ENCODE data around the gene NR5A2. TPM values are rescaled to one million over a fixed set of nuclear protein-coding genes. Genes with fewer than 3 reads are reported as not detected.

NR5A2 gene
- total and polyA plus RNA-seq, 10 of the 15 experiments (the other 5 are each of a cell fraction or from before 2014, with no cell fraction given) = 0.02 to 0.60 (median 0.15) TPM; not detected in 1

- TF ChIP-seq ZBTB40 (IDR thresholded peaks at IDR 0.05; ENCODE audit: borderline replicate concordance) (no peak), BCL11A (IDR thresholded peaks at IDR 0.05; ENCODE audit: low read depth, low read length) (no peak), SREBF2 (IDR thresholded peaks at IDR 0.05; ENCODE audit: low read length) (no peak), PAX5 (IDR thresholded peaks at IDR 0.05; ENCODE audit: borderline replicate concordance, low read depth, low read length) (peak; percentile 91; the same call in 1 of the 2 replicates), RFX5 (IDR thresholded peaks at IDR 0.05; ENCODE audit: low read depth, low read length) (no peak), RELA (IDR thresholded peaks at IDR 0.05; ENCODE audit: borderline replicate concordance, partially characterized antibody) (no peak), PKNOX1 (IDR thresholded peaks at IDR 0.05) (no peak), NFYB (IDR thresholded peaks at IDR 0.05; ENCODE audit: insufficient read depth, low read depth, low read length) (no peak), ZNF622 (IDR thresholded peaks at IDR 0.05) (no peak), LARP7 (IDR thresholded peaks at IDR 0.05) (no peak), MTA2 (IDR thresholded peaks at IDR 0.05; ENCODE audit: low read depth) (peak; percentile 74; the same call in 1 of the 2 replicates), ATF2 (IDR thresholded peaks at IDR 0.05; ENCODE audit: low read length) (0 out of 2 replicates have a peak, but pooled peaks have one; percentile 20)
- TF ChIP-seq, protein P1, sequence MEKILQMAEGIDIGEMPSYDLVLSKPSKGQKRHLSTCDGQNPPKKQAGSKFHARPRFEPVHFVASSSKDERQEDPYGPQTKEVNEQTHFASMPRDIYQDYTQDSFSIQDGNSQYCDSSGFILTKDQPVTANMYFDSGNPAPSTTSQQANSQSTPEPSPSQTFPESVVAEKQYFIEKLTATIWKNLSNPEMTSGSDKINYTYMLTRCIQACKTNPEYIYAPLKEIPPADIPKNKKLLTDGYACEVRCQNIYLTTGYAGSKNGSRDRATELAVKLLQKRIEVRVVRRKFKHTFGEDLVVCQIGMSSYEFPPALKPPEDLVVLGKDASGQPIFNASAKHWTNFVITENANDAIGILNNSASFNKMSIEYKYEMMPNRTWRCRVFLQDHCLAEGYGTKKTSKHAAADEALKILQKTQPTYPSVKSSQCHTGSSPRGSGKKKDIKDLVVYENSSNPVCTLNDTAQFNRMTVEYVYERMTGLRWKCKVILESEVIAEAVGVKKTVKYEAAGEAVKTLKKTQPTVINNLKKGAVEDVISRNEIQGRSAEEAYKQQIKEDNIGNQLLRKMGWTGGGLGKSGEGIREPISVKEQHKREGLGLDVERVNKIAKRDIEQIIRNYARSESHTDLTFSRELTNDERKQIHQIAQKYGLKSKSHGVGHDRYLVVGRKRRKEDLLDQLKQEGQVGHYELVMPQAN (conservative IDR thresholded peaks at IDR 0.05) = no peak
- TF ChIP-seq, protein P2, sequence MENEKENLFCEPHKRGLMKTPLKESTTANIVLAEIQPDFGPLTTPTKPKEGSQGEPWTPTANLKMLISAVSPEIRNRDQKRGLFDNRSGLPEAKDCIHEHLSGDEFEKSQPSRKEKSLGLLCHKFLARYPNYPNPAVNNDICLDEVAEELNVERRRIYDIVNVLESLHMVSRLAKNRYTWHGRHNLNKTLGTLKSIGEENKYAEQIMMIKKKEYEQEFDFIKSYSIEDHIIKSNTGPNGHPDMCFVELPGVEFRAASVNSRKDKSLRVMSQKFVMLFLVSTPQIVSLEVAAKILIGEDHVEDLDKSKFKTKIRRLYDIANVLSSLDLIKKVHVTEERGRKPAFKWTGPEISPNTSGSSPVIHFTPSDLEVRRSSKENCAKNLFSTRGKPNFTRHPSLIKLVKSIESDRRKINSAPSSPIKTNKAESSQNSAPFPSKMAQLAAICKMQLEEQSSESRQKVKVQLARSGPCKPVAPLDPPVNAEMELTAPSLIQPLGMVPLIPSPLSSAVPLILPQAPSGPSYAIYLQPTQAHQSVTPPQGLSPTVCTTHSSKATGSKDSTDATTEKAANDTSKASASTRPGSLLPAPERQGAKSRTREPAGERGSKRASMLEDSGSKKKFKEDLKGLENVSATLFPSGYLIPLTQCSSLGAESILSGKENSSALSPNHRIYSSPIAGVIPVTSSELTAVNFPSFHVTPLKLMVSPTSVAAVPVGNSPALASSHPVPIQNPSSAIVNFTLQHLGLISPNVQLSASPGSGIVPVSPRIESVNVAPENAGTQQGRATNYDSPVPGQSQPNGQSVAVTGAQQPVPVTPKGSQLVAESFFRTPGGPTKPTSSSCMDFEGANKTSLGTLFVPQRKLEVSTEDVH (IDR thresholded peaks at IDR 0.05; ENCODE audit: low read depth, partially characterized antibody) = no peak
- TF ChIP-seq, protein P3, sequence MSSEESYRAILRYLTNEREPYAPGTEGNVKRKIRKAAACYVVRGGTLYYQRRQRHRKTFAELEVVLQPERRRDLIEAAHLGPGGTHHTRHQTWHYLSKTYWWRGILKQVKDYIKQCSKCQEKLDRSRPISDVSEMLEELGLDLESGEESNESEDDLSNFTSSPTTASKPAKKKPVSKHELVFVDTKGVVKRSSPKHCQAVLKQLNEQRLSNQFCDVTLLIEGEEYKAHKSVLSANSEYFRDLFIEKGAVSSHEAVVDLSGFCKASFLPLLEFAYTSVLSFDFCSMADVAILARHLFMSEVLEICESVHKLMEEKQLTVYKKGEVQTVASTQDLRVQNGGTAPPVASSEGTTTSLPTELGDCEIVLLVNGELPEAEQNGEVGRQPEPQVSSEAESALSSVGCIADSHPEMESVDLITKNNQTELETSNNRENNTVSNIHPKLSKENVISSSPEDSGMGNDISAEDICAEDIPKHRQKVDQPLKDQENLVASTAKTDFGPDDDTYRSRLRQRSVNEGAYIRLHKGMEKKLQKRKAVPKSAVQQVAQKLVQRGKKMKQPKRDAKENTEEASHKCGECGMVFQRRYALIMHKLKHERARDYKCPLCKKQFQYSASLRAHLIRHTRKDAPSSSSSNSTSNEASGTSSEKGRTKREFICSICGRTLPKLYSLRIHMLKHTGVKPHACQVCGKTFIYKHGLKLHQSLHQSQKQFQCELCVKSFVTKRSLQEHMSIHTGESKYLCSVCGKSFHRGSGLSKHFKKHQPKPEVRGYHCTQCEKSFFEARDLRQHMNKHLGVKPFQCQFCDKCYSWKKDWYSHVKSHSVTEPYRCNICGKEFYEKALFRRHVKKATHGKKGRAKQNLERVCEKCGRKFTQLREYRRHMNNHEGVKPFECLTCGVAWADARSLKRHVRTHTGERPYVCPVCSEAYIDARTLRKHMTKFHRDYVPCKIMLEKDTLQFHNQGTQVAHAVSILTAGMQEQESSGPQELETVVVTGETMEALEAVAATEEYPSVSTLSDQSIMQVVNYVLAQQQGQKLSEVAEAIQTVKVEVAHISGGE (CRISPR knock-in tag; IDR thresholded peaks at IDR 0.05) = no peak
Observed at GRCh38 chr1:200096774-200097173, 69.3 kb downstream of the NR5A2 start (continued).

Data from GM12878 (cell line).